ENCODE data around the gene FBXO24. TPM values are rescaled to one million over a fixed set of nuclear protein-coding genes. Genes with fewer than 3 reads are reported as not detected.

The FBXO24 gene
- total RNA-seq, 1 donor from 2014 or later, result 0.32 TPM

DNA sequence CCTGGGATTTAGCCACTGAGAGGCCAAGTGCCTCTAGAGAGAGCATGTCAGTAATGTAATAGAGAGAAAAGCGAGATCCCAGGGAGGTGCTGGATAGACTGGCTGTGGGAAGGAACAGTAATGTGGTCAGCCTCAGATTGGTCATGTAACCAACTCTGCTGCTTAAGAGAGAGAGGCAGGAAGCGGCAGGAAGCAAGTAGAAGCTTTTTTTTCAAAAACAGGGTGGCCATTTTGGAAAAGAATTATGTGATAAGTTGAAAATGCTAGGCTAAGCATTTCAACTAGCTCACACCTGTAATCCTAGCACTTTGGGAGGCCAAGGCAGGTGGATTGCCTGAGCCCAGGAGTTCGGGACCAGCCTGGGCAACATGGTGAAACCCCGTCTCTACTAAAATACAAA, 12.3 kb downstream of the FBXO24 start:
- no peak for ATAC-seq

GRCh38 chr7:100599911-100600729, 14.0 kb downstream of the FBXO24 start:
- no peak for ATAC-seq

GRCh38 chr7:100600730-100601038, 14.6 kb downstream of the FBXO24 start:
- ATAC-seq, result no peak

GRCh38 chr7:100602889-100603725, 17.0 kb downstream of the FBXO24 start:
- no peak for ATAC-seq

- peak; percentile 5 for ATAC-seq
Observed at GRCh38 chr7:100603726-100604027, 17.5 kb downstream of the FBXO24 start.

GRCh38 chr7:100604028-100604975, 18.2 kb downstream of the FBXO24 start:
- peak; percentile 64 for ATAC-seq

DNA sequence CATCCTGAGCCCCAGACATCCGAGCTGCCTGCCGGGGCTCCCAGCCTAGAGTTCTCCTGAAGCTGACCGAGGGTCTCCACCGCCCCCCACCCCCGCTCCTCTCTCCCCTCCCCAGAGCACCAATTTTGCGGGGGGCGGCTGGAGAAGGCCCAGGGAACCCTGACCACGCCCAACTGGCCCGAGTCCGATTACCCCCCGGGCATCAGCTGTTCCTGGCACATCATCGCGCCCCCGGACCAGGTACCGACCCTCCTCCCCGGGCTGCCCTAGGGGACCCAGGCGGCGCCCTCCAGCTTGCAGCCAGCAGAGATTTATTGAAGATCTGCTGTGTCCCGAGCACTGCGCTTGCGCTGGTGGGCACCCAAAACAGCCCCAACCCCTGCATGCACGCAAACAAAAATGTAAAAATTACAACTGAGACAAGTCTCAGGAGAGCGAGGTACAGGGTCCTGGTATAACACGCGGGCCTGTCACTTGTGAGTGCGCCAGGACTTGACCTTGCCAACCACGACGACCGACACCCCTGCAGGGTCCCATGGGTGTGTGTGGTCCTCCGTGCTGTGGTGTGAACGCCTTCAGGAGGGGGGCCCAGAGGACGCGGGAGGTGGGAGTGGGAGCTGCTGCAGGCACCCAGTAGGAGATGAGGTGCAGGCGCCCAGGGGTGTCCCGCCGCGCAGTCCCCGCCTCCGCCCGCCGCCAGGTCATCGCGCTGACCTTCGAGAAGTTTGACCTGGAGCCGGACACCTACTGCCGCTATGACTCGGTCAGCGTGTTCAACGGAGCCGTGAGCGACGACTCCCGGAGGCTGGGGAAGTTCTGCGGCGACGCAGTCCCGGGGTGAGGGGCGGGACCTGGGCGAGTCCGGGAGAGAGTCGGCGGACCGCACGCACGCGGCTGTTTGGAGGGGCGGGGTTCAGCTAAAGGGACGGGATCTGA, 19.1 kb downstream of the FBXO24 start:
- ATAC-seq, result peak; percentile 25

- no peak for ATAC-seq
Observed at GRCh38 chr7:100606313-100606712, 20.2 kb downstream of the FBXO24 start.

- ATAC-seq, result no peak
Observed at GRCh38 chr7:100607111-100607510, 21.0 kb downstream of the FBXO24 start.

- ATAC-seq, result no peak
Observed at GRCh38 chr7:100609958-100610357, 23.8 kb downstream of the FBXO24 start.

DNA sequence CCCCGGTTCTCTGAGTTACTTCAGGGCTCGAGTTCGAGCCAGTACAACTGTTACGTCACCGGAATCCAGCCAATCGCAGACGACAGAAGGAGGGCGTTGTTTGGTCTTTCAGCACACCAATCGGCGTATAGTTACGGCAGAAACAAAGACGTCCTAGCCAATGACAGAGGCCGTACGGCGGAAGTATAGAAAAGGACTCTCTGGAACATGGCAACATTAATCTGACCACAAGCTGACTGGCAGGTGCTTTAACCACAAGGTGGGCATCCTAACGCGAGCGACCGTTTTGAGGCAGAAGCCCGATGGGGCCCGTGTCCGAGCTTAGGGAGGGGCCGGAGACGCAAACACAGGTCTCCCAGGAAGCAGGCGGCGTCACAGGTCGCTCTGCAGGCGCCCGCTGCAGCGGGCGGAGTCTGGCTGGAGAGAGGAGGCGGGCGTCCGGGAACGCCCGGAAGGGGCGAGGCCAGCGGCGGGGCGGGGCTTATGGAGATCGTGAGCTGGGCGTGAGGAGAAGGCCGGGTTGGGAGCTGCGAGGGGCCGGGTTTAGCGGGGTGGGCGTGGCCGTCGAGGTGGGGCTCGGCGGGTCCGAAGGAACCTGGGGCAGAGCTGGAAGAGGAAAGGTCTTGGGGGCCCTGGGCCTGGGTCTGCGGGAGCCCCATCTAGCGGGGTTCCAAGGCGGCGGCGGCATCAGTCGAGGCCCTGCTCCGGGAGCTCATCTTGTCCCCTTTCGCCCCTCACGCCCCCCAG, 26.0 kb downstream of the FBXO24 start, which contains the start of gene MOSPD3:
MOSPD3 (plus strand) TSS at position 558 of the 747 bp plus-strand sequence. CDS start 252 bp downstream, outside the sequence.
- peak; percentile 97 for ATAC-seq

DNA sequence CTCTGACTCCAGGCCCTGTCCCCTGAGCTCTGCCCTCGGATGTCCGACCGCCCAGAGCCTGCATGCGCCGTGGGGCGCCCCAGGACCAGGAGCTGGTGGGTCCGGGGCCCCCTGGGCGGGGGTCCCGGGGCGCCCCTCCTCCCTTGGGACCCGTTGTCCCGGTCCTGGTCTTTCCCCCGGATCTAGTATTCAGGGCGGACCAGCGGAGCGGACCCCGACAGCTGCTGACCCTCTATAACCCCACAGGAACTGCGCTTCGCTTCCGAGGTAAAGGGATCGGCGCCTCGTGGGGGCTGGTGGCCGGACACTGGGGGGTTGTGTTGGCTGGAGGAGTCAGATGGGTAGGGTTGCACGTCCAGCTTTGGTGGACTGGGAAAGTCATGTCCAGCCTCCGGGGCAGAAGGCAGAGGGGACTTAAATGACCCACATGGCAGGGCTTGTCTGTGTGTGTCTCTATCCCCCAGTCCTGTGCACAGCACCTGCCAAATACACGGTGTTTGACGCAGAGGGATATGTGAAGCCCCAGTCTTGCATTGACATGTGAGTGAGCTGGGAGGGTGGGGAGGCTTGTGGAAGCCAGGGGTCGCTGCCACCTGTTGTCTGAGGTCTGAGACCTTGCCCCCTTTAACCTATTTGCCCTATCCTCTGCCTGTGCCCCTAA, 26.7 kb downstream of the FBXO24 start:
- ATAC-seq, result peak; percentile 24

GRCh38 chr7:100613412-100614175, 27.5 kb downstream of the FBXO24 start:
- ATAC-seq, result no peak

GRCh38 chr7:100614308-100614861, 28.3 kb downstream of the FBXO24 start:
- no peak for ATAC-seq

- no peak for ATAC-seq
Observed at GRCh38 chr7:100620239-100620638, 34.1 kb downstream of the FBXO24 start.

DNA sequence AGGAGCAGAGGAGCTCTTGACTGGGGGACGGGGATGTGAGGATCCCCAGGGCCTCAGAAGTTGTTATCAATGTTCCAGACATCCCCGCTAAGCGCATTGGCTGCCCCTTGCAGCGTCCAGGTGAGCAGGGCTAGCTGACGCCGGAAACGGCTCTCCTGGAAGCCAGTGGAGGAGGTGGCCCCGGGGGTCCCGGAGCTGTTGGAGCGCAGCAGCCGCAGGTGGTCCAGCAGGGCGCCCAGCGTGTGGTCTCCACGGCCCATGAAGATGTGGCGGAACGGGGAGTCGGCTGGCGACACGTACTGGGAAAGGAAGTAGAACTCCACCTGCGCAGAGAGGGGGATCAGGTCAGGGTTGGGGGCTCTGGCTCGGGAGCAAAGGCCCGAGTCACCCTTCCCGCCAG, 34.7 kb downstream of the FBXO24 start:
- ATAC-seq, result no peak

GRCh38 chr7:100621554-100621953, 35.4 kb downstream of the FBXO24 start:
- no peak for ATAC-seq

DNA sequence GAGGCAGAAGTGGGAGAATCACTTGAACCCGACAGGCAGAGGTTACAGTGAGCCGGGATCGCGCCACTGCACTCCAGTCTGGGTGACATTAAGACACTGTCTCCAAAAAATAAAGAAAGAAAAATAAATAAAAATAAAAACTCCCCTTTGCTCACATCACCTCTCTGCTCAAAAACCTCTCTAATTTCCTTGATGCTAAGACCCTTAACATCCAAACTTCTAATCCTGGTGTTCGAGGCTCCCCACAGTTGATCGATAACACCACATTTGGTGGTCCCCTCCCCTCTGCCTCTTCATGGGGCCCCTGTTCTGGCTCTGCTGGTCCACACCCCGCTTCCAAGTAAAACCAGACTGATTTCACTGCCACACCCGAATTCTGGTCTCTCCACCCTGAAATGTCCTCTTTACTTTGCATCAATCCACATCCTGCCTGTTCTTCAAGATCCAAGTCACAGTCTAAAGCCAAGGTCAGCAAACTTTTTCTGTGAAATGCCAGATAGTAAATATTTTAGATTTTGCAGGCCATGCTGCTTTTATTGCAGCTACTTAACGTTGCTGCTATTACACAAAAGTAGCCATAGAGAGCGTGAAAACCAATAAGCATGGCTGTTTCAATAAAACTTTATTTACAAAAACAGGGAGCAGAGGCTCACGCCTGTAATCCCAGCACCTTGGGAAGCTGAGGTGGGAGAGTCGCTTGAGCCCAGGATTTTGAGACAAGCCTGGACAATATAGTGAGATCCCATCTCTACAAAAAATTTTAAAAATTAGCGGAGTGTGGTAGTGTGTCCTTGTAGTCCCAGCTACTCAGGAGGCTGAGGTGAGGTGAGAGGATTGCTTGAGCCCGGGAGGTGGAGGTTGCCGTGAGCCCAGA, 38.1 kb downstream of the FBXO24 start:
- ATAC-seq, result no peak

All from esophagus mucosa (tissue), 1 donor.